ENCODE measurements around the gene AHRR.
"Not testable (repeated sequence)": the region's sequence is repeated elsewhere in the genome, so short reads cannot be mapped to it uniquely, and the experiment has no call there.

The AHRR gene

DNA sequence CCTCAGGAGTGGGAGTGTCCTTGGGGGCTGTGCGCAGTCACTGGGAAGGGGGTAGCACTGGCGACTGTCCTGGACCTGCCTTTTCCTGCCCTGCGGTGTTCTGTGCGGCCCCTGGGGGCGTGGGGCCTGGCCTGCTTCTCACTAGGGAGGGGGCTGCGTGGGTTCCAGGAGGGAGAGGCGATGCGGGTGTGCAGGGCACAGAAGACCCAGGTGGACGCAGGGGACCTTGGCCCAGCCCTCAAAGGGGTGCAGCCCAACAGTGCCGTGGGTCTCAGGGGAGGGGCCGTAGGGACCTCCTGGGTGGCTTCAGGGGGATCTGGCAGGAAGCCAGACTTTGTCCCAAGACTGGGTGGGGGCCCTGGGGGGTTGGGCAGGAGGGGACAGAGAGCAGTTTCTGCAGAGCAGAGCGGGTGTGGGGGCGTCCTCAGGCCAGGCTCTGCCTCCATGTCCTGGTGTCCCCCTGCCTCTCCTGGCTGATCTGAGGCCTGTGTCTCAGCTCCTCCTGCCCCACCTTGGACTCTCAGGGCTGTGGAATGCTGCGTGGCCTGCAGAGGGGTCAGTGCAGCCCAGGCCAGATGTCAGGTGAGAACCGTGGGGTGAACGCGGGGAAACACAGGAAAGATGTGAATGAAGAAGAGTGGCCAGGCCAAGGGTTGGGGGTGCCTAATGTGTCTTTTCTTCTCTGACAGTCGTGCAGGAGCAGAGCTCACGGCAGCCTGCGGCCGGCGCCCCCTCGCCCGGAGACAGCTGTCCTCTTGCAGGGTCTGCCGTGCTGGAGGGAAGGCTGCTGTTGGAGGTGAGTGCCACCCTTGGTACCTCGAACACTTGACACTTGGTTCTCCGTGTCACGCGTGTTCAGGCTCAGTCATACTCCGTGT is 54.6 kb downstream of the AHRR start:
- no peak for DNase-seq (ENCODE audit: low read depth in 1 of 2, low spot score in 1 of 2)

DNA sequence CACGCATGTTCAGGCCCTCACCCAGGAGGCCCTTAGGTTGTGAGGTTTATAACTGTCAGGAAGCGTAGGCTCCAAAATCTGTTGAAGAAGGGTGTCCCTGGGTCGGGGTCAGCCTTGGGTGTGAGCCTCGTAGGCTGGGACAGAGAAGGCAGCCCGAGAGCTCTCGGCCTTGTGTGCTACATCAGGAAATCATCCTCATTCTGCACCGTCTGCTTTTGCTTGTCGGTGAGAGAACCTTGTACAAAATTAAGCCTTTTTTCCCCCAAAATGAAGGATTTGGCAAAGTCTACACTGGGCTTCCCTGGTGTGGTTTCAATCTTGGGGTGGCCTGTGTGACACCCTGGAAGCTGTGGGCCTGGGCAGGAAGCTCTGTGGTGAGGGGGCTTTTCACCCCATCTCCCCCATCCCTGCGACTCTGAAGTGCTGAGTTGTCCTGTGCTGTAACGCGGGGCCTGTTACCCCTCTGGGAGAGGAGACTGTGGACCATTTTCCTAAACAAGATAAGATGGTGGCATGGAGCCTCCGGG is 55.3 kb downstream of the AHRR start:
- no peak for DNase-seq (ENCODE audit: low read depth in 1 of 2, low spot score in 1 of 2)

DNA sequence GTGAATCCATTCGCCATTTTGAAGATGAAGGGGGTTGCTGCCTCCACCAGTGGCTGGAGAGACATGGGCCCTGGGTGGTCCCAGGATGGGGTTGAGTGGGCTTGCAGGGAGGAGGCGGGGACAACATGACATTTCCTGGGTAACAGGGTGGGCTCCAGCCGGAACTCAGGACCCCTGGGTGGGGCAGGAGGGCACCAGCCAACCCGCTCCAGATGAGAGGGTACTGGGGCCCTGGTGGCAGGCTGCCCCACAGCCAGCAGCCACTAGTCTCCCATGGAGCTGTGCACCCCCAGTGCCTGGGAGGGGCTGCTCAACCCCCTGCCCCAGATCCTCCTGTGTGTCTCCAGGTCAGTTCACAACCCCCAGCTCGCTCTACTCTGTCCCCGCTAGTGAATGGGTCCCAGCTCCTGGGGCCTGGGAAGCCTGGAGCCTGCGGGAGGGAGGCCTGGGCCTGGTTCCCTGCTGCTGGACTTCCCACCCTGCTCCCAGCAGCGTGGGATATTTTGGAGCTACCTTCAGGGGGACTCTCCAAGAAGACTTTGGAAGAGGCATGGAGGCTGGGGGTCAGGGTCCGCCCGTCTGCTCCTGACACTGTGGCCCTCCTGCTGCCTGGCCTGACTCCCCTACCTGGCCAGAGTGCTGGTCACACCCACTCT is 55.9 kb downstream of the AHRR start:
- no peak for DNase-seq (ENCODE audit: low read depth in 1 of 2, low spot score in 1 of 2)

DNA sequence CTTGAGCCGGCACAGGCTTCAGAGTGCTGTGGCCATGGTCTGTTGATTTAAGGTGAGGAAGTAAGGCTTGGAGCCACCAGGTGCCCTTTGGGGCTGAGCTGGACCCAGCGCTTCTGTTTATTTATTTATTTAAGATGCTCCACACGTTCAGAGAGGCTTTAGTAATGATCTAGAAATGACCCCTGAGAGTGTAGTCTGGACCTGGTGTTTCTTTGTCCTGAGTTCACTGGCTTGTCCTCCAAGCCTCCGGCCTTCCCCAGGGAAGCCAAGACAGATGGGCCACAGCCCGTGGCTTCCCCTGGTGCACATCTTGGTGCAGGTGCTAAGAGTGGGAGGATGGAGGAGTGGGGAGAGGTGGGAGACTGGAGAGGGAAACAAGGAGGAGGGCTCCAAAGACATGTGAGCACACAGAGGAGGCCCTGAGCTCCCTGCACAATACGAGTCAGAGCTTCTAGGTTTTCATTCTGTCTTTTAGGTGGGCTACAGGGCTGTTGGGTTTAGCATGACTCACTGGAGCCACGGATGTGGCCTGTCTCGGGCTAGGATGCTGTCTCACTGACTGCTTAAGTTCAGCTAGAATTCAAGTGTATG is 56.9 kb downstream of the AHRR start:
- no peak for DNase-seq (ENCODE audit: low read depth in 1 of 2, low spot score in 1 of 2)

DNA sequence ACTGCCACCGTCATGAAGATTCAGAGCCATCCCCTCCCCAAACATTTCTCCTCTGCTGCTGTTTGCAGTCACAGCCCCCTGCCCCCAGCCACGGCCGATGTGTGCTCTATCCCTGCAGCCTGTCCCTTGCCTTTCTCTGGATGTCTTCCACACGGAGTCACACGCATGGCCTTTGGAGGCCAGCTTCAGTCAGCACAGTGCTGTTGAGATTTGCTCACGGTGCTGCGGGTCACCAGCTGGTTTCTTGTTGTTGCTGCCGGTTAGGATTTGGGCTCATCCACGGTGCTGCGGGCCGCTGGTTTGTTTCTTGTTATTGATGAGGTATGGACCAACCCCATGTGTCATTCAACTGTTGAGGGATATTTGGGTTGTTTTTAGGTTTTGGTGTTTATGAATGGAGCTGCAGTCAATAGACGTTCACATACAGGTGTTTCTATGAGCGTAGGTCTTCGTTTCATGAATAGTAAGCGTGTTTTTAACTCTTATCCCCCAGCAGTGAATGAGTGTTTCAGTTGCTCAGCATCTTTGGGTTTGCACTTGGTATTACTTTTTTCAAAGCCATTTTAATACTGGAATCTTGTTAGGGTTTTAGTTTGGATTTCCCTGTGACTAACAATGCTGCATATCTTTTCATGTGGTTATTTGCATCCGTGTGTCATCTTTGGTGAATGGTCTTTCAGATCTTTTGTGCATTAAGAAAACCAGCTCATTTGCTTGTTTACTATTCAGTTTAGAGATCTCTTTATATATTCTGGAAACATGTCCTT is 57.6 kb downstream of the AHRR start:
- no peak for DNase-seq (ENCODE audit: low read depth in 1 of 2, low spot score in 1 of 2)

DNA sequence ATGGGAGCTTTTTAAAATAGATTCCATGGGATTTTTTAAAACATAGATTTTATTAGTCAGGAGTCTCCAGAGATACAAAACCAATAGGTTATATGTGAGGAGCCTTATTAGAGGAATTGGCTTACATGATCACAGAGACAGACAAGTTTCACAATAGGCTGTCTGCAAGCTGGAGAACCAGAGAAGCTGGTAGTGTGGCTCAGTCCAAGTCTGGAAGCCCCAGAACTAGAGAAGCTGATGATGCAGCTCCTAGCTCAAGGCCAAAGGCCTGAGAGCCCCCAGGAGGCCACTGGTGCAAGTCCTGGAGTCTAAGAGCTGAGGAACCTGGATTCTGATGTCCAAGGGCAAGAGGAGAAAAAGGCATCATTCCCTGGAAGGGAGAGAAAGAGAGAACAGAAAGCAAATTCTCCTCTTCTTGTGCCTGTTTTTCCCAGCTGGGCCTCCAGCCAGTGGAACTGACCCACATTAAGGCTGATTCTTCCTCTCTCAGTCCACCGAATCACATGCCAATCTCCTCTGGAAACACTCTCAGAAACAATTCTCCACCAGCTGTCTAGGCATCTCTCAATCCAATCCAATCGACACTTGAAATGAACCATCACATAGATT is 59.3 kb downstream of the AHRR start:
- no peak for DNase-seq (ENCODE audit: low read depth in 1 of 2, low spot score in 1 of 2)

DNA sequence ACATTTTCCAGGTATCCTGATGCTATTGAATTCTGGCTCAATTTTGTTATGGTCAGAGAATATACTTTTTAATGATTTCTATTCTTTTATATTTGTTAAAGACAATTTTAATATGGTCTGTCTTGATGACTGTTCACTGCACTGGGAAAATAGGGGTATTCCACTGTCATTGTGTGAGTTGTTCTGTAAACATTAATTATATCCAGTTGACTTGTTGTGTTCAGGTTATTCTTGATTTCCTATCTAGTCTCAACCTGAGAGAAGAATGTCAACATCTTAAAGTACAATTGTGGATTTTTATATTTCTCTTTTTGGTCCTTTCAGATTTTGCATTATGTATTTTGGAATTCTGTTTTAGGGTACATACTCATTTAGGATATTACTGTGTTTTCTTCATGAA is 61.6 kb downstream of the AHRR start:
- DNase-seq (ENCODE audit: low read depth in 1 of 2, low spot score in 1 of 2), result no peak

DNA sequence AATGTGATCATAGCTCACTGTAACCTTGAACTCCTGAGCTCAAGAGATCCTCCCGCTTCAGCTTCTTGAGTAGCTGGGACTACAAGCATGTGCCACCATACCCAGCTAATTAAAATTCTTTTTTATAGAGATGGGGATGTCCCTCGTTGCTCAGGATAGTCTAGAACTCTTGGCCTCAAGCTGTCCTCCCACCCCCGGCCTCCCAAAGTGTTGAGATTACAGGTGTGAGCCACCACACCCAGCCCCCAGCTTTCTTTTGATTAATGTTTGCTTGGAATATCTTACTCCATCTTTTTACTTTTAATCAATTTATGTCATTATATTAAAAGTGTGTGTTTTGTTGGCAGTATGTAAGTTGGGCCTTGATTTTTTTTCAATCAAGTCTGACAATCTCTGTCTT is 62.1 kb downstream of the AHRR start:
- DNase-seq (ENCODE audit: low read depth in 1 of 2, low spot score in 1 of 2), result no peak

DNA sequence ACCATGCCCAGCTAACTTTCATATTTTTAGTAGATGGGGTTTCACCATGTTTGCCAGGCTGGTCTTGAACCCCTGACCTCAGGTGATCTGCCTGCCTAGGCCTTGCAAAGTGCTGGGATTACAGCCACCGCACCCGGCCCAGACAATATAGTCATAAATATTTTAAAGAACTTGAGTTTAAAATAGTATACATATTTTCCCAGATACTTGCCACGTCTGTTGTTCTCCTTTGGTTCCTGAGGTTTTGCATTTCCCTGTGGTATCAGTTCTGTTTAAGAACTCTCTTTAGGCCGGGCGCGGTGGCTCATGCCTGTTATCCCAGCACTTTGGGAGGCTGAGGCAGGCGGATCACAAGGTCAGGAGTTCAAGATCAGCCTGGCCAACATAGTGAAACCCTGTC is 63.1 kb downstream of the AHRR start:
- DNase-seq (ENCODE audit: low read depth in 1 of 2, low spot score in 1 of 2), result not testable (repeated sequence)

DNA sequence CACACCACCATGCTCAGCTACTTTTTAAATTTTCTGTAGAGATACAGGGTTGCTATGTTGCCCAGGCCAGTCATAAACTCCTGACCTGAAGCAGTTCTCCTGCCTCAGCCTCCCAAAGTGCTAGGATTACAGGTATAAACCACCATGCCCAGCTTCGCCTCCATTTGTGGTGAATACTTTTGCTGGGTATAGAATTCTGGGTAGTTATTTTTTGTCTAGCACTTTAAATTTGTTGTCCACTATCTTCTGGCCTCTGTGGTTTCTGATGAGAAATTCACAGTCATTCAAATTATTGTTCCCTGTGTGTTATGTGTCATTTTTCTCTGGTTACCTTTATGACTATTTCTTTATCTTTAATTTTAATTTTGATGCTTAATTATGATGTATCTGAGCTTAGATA is 63.8 kb downstream of the AHRR start:
- no peak for DNase-seq (ENCODE audit: low read depth in 1 of 2, low spot score in 1 of 2)

DNA sequence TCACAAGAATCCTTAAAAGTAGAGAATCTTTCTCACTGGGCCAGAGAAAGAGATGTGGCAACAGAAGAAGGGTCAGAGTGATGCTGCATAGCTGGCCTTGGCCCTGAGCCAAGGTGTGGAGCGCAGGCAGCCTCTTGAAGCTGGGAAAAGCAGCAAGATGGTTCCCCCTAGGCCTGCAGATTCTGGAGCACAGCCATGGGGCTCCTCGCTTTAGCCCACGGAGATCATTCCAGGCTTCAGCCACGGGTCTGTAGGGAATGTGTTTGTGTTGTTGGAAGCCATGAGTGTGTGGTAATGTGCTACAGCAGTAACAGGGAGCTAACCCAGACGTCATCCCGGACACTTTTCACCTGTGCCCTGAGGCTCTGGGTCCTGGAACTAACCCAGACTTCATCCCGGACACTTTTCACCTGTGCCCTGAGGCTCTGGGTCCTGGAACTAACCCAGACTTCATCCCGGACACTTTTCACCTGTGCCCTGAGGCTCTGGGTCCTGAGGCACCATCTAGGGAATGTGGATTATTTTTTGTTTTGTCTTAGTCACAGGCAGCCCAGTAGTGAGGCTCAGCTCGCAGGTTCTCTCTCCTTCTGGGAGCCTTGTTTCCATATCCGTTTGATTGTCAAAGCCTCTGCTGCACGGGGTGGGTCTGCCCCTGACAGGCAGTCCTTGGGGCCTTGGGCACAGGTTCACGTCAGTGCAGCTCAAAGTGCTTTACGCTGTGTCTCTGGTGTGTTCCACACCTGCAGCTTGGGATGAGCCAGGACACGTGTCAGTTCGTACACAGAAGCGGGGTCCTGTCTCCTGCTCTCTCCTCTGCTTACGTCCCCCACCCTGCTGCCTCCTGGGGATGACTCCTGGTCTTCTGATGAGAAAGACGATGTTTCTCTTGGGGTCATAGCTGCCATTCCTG is 65.2 kb downstream of the AHRR start:
- DNase-seq (ENCODE audit: low read depth in 1 of 2, low spot score in 1 of 2), result no peak

DNA sequence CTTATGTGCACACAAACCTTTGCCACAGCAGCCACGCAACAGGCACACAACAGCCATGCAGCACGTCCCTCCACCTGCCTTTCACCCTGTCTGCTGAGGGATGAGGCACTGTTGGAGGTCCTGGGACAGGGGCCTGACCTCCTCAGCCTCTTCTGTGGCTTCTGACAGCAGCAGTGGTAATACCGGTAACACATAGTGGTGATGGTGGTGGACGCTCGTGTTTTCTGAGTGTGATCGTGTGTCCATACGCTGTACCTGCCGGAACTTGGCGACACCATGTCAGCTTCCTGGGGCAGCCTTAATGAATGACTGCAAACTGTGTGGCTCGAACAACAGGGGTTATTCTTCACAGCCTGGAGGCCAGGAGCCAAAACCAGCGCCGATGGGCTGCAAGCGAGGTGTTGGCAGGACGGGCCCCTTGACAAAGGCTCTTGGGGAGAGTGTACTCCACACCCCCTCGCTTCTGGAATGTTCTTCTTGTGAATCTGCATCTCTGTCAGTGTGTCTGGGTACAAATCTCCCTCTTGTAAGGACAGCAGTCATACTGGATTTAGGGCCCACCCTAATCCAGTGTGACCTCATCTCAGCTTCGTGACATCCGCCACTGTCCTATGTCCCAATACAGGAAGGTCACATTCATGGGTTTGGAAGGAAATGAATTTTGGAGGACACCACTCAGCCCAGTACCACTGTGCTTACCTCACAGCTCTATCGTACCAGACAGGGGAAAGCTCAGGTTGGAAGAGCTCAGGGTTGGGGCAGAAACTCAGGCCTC is 66.2 kb downstream of the AHRR start:
- no peak for DNase-seq (ENCODE audit: low read depth in 1 of 2, low spot score in 1 of 2)

DNA sequence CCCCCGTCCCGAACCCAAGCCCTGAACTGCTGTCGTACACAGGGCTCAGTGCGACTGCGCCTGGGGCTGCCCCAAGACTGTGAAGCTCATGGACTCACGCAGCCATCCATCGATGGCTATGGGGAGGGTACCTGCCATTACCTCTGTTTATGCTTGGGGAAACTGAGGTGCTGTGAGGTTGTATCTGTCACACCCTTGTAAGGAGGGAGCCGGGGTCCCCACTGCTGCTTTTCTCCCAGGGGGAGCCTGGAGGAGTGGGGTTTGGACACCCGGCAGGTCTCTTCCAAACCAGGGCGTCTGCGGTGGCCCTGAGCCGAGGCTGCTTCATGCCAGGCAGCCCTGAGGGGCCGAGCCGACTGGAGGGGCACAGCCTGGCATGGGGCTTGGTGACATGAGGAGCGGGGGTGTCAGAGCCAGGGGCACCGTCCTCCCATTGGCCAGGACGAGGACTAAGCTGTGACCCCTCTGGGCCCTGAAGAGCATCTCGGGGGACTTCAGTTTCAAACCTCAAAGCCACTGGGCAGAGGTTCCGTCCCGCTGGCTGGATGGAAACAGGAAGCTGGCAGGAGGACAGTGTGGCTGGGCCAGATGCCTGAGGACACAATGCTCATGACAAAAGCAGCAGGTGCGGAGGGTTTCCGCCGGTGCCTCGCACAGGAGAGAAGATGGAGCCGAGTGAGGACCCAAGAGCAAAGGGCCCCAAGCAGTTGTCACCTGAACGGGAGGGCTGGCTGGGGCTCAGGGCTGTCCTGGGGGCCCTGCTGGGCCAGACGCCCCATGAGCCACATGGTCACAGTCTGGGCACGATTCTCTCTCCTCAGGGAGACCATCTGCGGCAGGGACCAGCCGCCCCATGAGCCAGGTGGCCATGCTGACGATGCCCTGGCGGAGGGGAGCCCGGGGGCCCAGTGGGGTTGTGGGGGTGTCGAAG is 67.0 kb downstream of the AHRR start:
- DNase-seq (ENCODE audit: low read depth in 1 of 2, low spot score in 1 of 2), result no peak

DNA sequence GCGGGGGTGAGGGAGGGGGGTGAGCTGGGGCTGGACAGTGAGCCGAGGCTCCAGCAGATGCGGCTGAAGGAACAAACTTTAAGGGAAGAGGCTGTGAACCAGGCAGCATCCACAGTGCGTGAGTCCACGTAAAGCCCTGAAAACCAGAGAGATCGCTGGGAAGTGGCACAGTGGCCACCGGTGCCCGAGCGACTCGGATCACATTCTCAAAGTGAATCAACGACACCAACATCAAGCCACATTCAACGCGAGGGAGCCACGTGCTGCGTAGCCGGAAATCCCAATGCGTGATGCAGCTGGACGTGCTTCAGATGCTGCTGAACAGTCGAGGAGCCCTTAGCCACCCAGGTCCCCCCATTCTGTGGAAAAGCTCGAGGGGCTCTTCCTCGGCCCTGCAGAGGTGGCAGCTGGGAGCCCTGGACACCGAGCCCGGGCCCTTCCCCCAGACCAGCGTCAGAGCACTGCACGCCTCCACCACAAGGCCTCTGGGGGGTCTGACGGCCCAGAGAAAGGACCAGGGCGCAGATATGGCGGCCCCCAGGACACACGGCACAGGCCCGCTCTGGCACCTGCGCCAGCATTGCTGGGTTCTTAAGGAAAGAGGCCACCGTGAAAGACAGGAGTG is 67.8 kb downstream of the AHRR start:
- no peak for DNase-seq (ENCODE audit: low read depth in 1 of 2, low spot score in 1 of 2)

DNA sequence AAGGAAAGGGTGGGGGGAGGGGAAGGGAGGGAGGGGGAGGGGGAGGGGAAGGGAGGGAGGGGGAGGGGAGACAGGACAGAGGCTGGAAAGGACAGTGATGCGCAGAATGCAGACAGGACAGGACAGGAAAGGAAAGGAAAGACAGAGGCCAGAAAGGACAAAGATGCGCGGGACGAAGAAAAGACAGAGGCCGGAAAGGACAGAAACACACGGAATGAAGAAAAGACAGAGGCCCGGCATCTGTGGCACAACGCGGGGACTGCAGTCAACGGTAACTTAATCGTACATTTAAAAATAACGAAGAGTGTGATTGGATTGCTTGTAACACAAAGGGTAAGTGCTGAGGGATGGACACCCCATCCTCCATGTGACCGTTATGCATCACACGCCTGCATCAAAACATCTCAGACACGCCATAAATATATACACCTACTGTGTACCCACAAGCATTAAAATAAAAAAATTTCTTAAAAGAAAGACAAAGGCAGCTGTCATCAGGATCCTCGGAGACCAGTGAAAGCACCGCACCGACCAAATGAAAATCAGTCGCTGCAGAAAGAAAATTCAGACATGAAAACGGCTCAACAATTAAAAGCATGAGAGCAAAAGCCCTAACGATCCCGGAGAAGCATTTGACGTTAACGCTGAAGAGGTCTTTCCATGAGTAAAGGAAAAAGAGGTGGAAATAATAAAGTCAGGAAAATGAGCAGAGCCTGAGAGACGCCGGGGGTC is 68.5 kb downstream of the AHRR start:
- no peak for DNase-seq (ENCODE audit: low read depth in 1 of 2, low spot score in 1 of 2)

DNA sequence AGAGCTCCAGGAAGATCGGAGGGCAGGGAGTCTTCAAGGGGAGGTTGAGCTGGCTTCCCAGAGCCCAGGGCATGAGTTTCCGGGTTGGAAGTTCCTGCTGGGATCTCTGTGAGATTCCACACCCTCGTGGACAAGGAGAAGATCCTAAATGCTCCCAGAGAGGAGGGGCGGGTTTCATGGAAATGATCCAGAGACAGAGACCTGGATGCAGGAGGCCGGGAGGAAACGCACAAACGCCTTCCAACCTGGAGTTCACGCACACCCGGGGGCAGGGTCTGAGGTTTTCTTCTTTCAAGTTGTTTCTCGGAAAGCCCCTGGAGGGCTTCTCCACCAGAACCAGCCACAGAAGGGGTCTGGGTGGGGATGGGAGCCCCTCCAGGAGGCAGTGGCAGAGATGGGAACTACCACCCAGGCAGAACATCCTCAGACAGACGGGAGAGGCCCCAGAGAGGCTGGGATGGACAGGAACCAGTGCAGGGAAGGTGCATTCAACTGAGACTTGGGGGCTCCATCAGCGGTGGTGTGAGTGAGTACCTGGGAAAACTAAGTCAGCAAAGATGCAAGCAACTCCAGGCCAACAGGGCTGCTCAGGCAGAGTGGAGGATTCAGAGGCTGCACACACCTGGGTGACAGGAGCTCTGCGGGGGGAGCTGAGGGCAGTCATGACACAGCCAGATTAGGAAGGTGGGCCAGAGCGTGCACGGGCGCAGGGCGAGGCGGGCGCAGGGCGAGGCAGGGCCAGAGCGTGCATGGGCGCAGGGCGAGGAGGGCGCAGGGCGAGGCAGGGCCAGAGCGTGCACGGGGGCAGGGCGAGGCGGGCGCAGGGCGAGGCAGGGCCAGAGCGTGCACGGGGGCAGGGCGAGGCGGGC is 69.3 kb downstream of the AHRR start:
- no peak for DNase-seq (ENCODE audit: low read depth in 1 of 2, low spot score in 1 of 2)
